Stimulated activated CD8-positive, alpha-beta memory T cell treated with anti-CD3 and anti-CD28 coated beads, Interleukin-7, amount 100 ng/mL, for 1 hour (primary cell): ENCODE results near the gene TTC39B.
A peak's percentile ranks its signal among the peaks of the same experiment; 100 is the strongest.

Source experiments
- DNase-seq, 2 donors: peaks; one replicate each; pipeline ENCODE4 v3.0.0-alpha.2; 2020; ENCODE audit warnings: low read depth in 2 of 2

TTC39B gene

DNA sequence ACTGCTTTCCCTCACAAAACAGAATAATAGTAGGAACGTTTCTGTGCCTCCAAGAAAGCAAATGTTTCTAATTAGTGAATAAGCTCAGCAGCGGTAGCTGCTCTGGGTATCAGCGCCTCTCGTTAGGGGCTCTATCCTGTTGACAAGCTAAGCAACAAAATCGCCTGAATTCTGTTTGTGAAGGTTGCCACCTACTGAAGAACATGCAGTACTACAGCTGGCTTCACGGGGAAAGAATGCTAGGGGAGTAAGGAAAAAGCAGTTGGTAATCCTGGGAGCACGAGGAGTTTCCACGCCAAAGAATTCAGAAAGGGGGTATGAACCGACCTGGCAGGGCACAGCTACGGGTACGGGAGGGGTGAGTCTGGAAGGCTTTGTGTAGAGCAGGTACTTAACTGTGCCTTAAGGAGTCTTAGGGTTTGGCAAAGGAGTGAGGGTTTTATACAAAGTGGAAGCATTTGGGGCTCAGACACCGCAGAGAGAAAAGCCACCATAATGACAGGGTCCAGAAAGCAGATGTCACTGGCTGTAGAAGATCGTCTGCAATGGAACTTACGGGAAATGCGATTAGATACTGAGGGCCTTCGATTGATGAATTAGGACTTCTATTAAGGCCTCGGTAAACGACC, 171.7 kb downstream of the TTC39B start:
- DNase-seq, result peak in 1 of 2 donors; percentile 2

GRCh38 chr9:15133488-15133887, 173.5 kb downstream of the TTC39B start:
- no peak for DNase-seq

GRCh38 chr9:15132091-15132490, 174.9 kb downstream of the TTC39B start:
- no peak for DNase-seq

DNA sequence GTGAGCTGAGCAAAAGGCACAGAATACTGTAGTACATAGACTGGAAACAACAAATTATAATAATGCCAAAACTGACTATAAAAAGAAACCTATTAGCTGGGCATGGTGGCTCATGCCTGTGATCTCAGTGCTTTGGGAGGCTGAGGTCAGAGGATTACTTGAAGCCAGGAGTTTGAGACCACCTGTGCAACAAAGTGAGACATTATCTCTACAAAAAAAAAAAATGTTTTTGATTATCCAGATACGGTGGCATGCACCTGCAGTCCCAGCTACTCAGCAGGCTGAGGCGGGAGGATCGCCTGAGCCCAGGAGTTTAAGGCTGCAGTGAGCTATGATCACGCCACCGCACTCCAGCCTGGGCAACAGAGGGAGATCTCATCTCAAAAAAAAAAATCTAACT, 175.9 kb downstream of the TTC39B start:
- DNase-seq, result no peak

- no peak for DNase-seq
Observed at GRCh38 chr9:15127831-15128230, 179.2 kb downstream of the TTC39B start.

- no peak for DNase-seq
Observed at GRCh38 chr9:15121630-15122029, 185.4 kb downstream of the TTC39B start.

DNA sequence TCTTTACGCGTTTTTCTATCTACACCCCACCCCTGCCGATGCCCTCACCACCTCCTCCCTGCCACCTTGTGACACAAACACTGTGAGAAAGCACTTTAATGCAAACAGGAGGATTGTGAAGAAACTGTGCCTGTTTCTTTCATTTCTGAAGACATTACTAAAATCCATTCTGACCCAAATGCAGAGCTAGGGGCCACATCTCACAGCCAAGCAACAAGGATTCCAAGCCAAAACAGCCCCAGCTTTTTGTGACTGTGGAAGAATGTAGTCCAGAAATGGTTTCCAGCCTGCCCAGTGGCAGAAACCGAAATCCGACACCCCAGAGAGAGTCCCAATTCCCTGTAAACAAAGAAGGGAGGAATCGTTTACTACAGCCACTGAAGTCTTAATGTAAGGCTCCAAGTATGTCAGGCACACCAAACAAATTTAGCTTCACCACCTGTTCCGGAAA, 190.9 kb downstream of the TTC39B start:
- DNase-seq, result no peak

- DNase-seq, result no peak
Observed at GRCh38 chr9:15115702-15116101, 191.3 kb downstream of the TTC39B start.

DNA sequence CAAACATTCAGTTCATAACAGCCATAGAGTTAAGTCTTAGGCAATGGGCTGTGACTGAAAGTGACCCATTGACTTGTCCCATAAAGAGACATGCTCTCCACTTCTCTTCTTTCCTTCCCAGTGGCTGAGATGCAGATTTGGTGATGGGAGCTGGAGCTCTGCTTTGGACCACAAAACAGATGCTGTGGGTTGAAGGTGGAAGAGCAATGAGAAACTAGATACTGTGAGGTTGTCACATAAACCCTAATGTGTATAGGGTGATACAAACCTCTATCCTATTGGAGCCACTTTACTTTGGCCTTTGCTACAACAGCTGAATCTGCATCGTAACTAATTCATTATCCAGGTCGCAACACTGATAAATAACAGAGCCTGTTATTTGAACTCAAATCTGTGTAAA, 192.0 kb downstream of the TTC39B start:
- DNase-seq, result no peak
